ENCODE data around the gene LYPD6. TPM values are rescaled to one million over a fixed set of nuclear protein-coding genes. Genes with fewer than 3 reads are reported as not detected.

Gene LYPD6
- total RNA-seq, 1 donor from 2014 or later: 4.1 TPM

- Mint-ChIP-seq H3K36me3 (no peaks in the 10 kb centered on the region), H3K9me3 (no peaks in the 10 kb centered on the region), H3K4me1 (peaks cover 33% of the 10 kb centered on the region), H3K27me3 (ENCODE audit: insufficient read depth, low read depth) (peaks cover 4% of the 10 kb centered on the region), H3K4me3 (no peak overlapping the region), H3K27ac (no peak overlapping the region)
- no peak overlapping the region for H3K9ac ChIP-seq
- no peak overlapping the region for H3K4me2 ChIP-seq
- H4K20me1 ChIP-seq (ENCODE audit: low read depth): no peaks in the 10 kb centered on the region
- DNase-seq (ENCODE audit: low spot score): no peak
- H3K27me3 ChIP-seq: no peaks in the 10 kb centered on the region
- H2AFZ ChIP-seq (replicated peaks): no peak overlapping the region
- no peaks in the 10 kb centered on the region for H3K4me1 ChIP-seq
- no peak for TF ChIP-seq EZH2phosphoT487 (IDR thresholded peaks at IDR 0.05)
- no peak for TF ChIP-seq CTCF (IDR thresholded peaks at IDR 0.05)
- TF ChIP-seq EZH2 (IDR thresholded peaks at IDR 0.05): no peak
- no peaks in the 10 kb centered on the region for H3F3A ChIP-seq (ENCODE audit: low read depth)
- no peak overlapping the region for H3K27ac ChIP-seq
- no peaks in the 10 kb centered on the region for H3K79me2 ChIP-seq (ENCODE audit: low read depth)
- no peaks in the 10 kb centered on the region for H3K9me3 ChIP-seq (ENCODE audit: low read depth)
- H3K36me3 ChIP-seq: no peaks in the 10 kb centered on the region
- H3K4me3 ChIP-seq: no peak overlapping the region
Observed at GRCh38 chr2:149310349-149310748, 20.0 kb upstream of the LYPD6 start.

GRCh38 chr2:149312039-149312438 lies 18.3 kb upstream of the LYPD6 start:
- TF ChIP-seq CTCF (IDR thresholded peaks at IDR 0.05): no peak
- no peak for TF ChIP-seq EZH2phosphoT487 (IDR thresholded peaks at IDR 0.05)
- TF ChIP-seq EZH2 (IDR thresholded peaks at IDR 0.05): no peak
- no peak overlapping the region for H3K27ac ChIP-seq
- H3K79me2 ChIP-seq (ENCODE audit: low read depth): no peaks in the 10 kb centered on the region
- H3K9ac ChIP-seq: no peak overlapping the region
- Mint-ChIP-seq H3K4me3 (no peak overlapping the region), H3K9me3 (no peaks in the 10 kb centered on the region), H3K27ac (no peak overlapping the region), H3K36me3 (no peaks in the 10 kb centered on the region), H3K4me1 (peaks cover 27% of the 10 kb centered on the region), H3K27me3 (ENCODE audit: insufficient read depth, low read depth) (peaks cover 9% of the 10 kb centered on the region)
- H3K4me1 ChIP-seq: no peaks in the 10 kb centered on the region
- H4K20me1 ChIP-seq (ENCODE audit: low read depth): no peaks in the 10 kb centered on the region
- H3K36me3 ChIP-seq: no peaks in the 10 kb centered on the region
- H3K4me2 ChIP-seq: no peak overlapping the region
- H3K27me3 ChIP-seq: no peaks in the 10 kb centered on the region
- no peak overlapping the region for H3K4me3 ChIP-seq
- no peak overlapping the region for H2AFZ ChIP-seq (replicated peaks)
- H3F3A ChIP-seq (ENCODE audit: low read depth): no peaks in the 10 kb centered on the region
- no peaks in the 10 kb centered on the region for H3K9me3 ChIP-seq (ENCODE audit: low read depth)
- no peak for DNase-seq (ENCODE audit: low spot score)

GRCh38 chr2:149313512-149313972 lies 16.8 kb upstream of the LYPD6 start:
- Histone ChIP-seq H2AFZ (replicated peaks) (peak overlapping the region; percentile 84), H3K27me3 (no peaks in the 10 kb centered on the region), H4K20me1 (ENCODE audit: low read depth) (no peaks in the 10 kb centered on the region), H3F3A (ENCODE audit: low read depth) (no peaks in the 10 kb centered on the region), H3K9me3 (ENCODE audit: low read depth) (no peaks in the 10 kb centered on the region), H3K4me3 (no peak overlapping the region), H3K36me3 (no peaks in the 10 kb centered on the region), H3K9ac (no peak overlapping the region), H3K79me2 (ENCODE audit: low read depth) (no peaks in the 10 kb centered on the region), H3K4me2 (peak overlapping the region; percentile 40), H3K27ac (no peak overlapping the region), H3K4me1 (no peaks in the 10 kb centered on the region)
- peaks cover 25% of the 10 kb centered on the region for H3K4me1 Mint-ChIP-seq
- no peaks in the 10 kb centered on the region for H3K36me3 Mint-ChIP-seq
- H3K4me3 Mint-ChIP-seq: no peak overlapping the region
- peaks cover 13% of the 10 kb centered on the region for H3K27me3 Mint-ChIP-seq (ENCODE audit: insufficient read depth, low read depth)
- no peak overlapping the region for H3K27ac Mint-ChIP-seq
- TF ChIP-seq EZH2phosphoT487 (IDR thresholded peaks at IDR 0.05) (no peak), CTCF (IDR thresholded peaks at IDR 0.05) (peak; percentile 89)
- H3K9me3 Mint-ChIP-seq: no peaks in the 10 kb centered on the region
- DNase-seq (ENCODE audit: low spot score): peak; percentile 71
